ENCODE data around the gene ZMIZ1. TPM values are rescaled to one million over a fixed set of nuclear protein-coding genes. Genes with fewer than 3 reads are reported as not detected.
A peak's percentile ranks its signal among the peaks of the same experiment; 100 is the strongest.

The ZMIZ1 gene
- total RNA-seq, 1 donor from 2014 or later, result 46.2 TPM

- H3K27ac Mint-ChIP-seq (ENCODE audit: unreplicated experiment), result no peak overlapping the region
- H3K9me3 Mint-ChIP-seq (ENCODE audit: low read depth), result no peaks in the 10 kb centered on the region
- peaks cover 6% of the 10 kb centered on the region for H3K27me3 Mint-ChIP-seq (ENCODE audit: low read depth)
- TF ChIP-seq, protein P1, sequence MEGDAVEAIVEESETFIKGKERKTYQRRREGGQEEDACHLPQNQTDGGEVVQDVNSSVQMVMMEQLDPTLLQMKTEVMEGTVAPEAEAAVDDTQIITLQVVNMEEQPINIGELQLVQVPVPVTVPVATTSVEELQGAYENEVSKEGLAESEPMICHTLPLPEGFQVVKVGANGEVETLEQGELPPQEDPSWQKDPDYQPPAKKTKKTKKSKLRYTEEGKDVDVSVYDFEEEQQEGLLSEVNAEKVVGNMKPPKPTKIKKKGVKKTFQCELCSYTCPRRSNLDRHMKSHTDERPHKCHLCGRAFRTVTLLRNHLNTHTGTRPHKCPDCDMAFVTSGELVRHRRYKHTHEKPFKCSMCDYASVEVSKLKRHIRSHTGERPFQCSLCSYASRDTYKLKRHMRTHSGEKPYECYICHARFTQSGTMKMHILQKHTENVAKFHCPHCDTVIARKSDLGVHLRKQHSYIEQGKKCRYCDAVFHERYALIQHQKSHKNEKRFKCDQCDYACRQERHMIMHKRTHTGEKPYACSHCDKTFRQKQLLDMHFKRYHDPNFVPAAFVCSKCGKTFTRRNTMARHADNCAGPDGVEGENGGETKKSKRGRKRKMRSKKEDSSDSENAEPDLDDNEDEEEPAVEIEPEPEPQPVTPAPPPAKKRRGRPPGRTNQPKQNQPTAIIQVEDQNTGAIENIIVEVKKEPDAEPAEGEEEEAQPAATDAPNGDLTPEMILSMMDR (IDR thresholded peaks at IDR 0.05), result no peak
- no peaks in the 10 kb centered on the region for H3K36me3 Mint-ChIP-seq (ENCODE audit: low read depth)
- H3K4me3 Mint-ChIP-seq (ENCODE audit: unreplicated experiment), result no peak overlapping the region
- DNase-seq (ENCODE audit: low spot score), result peak; percentile 75
- no peaks in the 10 kb centered on the region for H3K4me1 Mint-ChIP-seq (ENCODE audit: low read depth)
Observed at GRCh38 chr10:79025199-79025832, 43.5 kb upstream of the ZMIZ1 start.

DNA sequence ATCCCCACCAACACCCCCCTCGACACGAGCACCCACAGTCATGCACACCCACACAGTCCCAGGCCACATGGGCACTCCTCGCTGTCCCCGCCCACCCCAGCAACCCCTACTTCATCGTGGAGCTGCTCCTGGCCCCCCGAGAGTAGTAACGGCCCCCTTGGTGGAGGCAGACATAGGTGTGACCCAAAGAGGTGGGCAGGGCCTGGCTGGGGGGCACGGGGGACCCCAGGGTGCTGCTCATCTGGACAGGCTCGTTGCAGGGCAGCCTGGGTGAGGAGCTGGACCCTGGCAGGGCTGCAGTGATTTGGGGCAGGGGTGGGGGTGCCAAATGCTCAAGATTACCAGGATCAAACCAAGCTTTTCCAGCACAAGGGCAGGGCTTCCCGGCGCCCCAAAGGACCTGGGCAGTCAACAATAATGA is 42.4 kb upstream of the ZMIZ1 start:
- Mint-ChIP-seq H3K4me1 (ENCODE audit: low read depth) (no peaks in the 10 kb centered on the region), H3K27me3 (ENCODE audit: low read depth) (peaks cover 8% of the 10 kb centered on the region), H3K4me3 (ENCODE audit: unreplicated experiment) (no peak overlapping the region), H3K9me3 (ENCODE audit: low read depth) (no peaks in the 10 kb centered on the region), H3K27ac (ENCODE audit: unreplicated experiment) (no peak overlapping the region), H3K36me3 (ENCODE audit: low read depth) (no peaks in the 10 kb centered on the region)
- DNase-seq (ENCODE audit: low spot score), result peak; percentile 65
- TF ChIP-seq, protein P1 (IDR thresholded peaks at IDR 0.05), result no peak

- Mint-ChIP-seq H3K9me3 (ENCODE audit: low read depth) (no peaks in the 10 kb centered on the region), H3K4me3 (ENCODE audit: unreplicated experiment) (no peak overlapping the region), H3K36me3 (ENCODE audit: low read depth) (no peaks in the 10 kb centered on the region), H3K4me1 (ENCODE audit: low read depth) (no peaks in the 10 kb centered on the region), H3K27me3 (ENCODE audit: low read depth) (peaks cover 8% of the 10 kb centered on the region), H3K27ac (ENCODE audit: unreplicated experiment) (no peak overlapping the region)
- no peak for DNase-seq (ENCODE audit: low spot score)
- TF ChIP-seq, protein P1 (IDR thresholded peaks at IDR 0.05), result no peak
Observed at GRCh38 chr10:79026806-79027146, 42.0 kb upstream of the ZMIZ1 start.

- Mint-ChIP-seq H3K27me3 (ENCODE audit: low read depth) (peaks cover 8% of the 10 kb centered on the region), H3K36me3 (ENCODE audit: low read depth) (no peaks in the 10 kb centered on the region), H3K4me3 (ENCODE audit: unreplicated experiment) (no peak overlapping the region), H3K9me3 (ENCODE audit: low read depth) (no peaks in the 10 kb centered on the region), H3K4me1 (ENCODE audit: low read depth) (no peaks in the 10 kb centered on the region), H3K27ac (ENCODE audit: unreplicated experiment) (no peak overlapping the region)
- peak; percentile 77 for DNase-seq (ENCODE audit: low spot score)
- TF ChIP-seq, protein P1 (IDR thresholded peaks at IDR 0.05), result no peak
Observed at GRCh38 chr10:79027147-79028055, 41.4 kb upstream of the ZMIZ1 start.

DNA sequence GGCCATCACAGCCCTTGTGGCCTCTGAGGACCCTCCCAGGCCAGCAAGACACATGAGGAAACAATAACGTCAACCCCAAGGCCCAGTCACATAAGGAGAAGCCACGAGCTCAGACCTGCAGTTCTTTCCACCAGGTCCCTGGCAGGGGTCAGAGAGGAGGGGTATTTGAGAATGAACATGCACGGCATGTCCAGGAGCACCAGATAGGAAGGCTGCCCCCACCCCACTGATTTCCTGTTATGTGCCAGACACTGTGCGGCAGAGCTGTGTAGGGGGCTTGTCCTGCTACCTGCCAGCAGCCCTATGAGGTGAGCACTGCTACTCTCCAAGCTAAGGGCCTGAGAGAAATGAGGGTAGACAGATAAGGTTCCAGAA is 40.7 kb upstream of the ZMIZ1 start:
- TF ChIP-seq, protein P1 (IDR thresholded peaks at IDR 0.05), result no peak
- DNase-seq (ENCODE audit: low spot score), result peak; percentile 30
- Mint-ChIP-seq H3K27me3 (ENCODE audit: low read depth) (peaks cover 8% of the 10 kb centered on the region), H3K4me3 (ENCODE audit: unreplicated experiment) (no peak overlapping the region), H3K27ac (ENCODE audit: unreplicated experiment) (no peak overlapping the region), H3K9me3 (ENCODE audit: low read depth) (no peaks in the 10 kb centered on the region), H3K4me1 (ENCODE audit: low read depth) (no peaks in the 10 kb centered on the region), H3K36me3 (ENCODE audit: low read depth) (no peaks in the 10 kb centered on the region)
